ENCODE results near the gene GNG12. TPM values are rescaled to one million over a fixed set of nuclear protein-coding genes. Genes with fewer than 3 reads are reported as not detected.
A peak's percentile ranks its signal among the peaks of the same experiment; 100 is the strongest.

GNG12 gene
- total and polyA plus RNA-seq, 9 of the 15 experiments (the other 6 are each of a cell fraction or from before 2014, with no cell fraction given) = 2.6 to 6.0 (median 4.1) TPM

DNA sequence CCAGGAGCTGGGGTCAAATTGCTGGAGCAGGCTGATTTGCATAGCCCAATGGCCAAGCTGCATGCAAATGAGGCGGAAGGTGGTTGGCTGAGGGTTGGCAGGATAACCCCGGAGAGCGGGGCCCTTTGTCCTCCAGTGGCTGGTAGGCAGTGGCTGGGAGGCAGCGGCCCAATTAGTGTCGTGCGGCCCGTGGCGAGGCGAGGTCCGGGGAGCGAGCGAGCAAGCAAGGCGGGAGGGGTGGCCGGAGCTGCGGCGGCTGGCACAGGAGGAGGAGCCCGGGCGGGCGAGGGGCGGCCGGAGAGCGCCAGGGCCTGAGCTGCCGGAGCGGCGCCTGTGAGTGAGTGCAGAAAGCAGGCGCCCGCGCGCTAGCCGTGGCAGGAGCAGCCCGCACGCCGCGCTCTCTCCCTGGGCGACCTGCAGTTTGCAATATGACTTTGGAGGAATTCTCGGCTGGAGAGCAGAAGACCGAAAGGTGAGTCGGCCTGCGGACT is 148.2 kb downstream of the GNG12 start, which contains the start of gene GADD45A (continued):
- TF ChIP-seq ZNF121 (CRISPR knock-in tag; conservative IDR thresholded peaks at IDR 0.05) = no peak
- TF ChIP-seq NR4A1 (CRISPR knock-in tag; IDR thresholded peaks at IDR 0.05) = no peak
- TF ChIP-seq NR4A1 (tag; IDR thresholded peaks at IDR 0.05) = no peak
- no peak for TF ChIP-seq TGIF2 (CRISPR knock-in tag; IDR thresholded peaks at IDR 0.05)
- TF ChIP-seq ZNF143 (CRISPR knock-in tag; IDR thresholded peaks at IDR 0.05) = no peak
- TF ChIP-seq, protein P1, sequence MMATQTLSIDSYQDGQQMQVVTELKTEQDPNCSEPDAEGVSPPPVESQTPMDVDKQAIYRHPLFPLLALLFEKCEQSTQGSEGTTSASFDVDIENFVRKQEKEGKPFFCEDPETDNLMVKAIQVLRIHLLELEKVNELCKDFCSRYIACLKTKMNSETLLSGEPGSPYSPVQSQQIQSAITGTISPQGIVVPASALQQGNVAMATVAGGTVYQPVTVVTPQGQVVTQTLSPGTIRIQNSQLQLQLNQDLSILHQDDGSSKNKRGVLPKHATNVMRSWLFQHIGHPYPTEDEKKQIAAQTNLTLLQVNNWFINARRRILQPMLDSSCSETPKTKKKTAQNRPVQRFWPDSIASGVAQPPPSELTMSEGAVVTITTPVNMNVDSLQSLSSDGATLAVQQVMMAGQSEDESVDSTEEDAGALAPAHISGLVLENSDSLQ (IDR thresholded peaks at IDR 0.05) = no peak
- 0 out of 2 replicates have a peak, but pooled peaks have one; percentile 52 for TF ChIP-seq NR2C2 (CRISPR knock-in tag; IDR thresholded peaks at IDR 0.05)
- peak; percentile 66 for TF ChIP-seq NR2C2 (tag; IDR thresholded peaks at IDR 0.05)
- TF ChIP-seq GATAD2B (IDR thresholded peaks at IDR 0.05; ENCODE audit: borderline replicate concordance) = peak; percentile 13; the same call in 1 of the 2 replicates
- no peak for TF ChIP-seq NR2F6 (CRISPR knock-in tag; IDR thresholded peaks at IDR 0.05)
- no peak for TF ChIP-seq NCOA6 (IDR thresholded peaks at IDR 0.05)
- 0 out of 2 replicates have a peak, but pooled peaks have one; percentile 70 for TF ChIP-seq ZBTB17 (CRISPR knock-in tag; IDR thresholded peaks at IDR 0.05)
- TF ChIP-seq USF1 (CRISPR knock-in tag; IDR thresholded peaks at IDR 0.05) = no peak; the same call in 1 of the 2 replicates
- no peak for TF ChIP-seq ZBTB34 (CRISPR knock-in tag; IDR thresholded peaks at IDR 0.05)
- TF ChIP-seq, protein P2, sequence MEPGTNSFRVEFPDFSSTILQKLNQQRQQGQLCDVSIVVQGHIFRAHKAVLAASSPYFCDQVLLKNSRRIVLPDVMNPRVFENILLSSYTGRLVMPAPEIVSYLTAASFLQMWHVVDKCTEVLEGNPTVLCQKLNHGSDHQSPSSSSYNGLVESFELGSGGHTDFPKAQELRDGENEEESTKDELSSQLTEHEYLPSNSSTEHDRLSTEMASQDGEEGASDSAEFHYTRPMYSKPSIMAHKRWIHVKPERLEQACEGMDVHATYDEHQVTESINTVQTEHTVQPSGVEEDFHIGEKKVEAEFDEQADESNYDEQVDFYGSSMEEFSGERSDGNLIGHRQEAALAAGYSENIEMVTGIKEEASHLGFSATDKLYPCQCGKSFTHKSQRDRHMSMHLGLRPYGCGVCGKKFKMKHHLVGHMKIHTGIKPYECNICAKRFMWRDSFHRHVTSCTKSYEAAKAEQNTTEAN (CRISPR knock-in tag; IDR thresholded peaks at IDR 0.05) = no peak
- peak; percentile 62 for TF ChIP-seq CREM (IDR thresholded peaks at IDR 0.05; ENCODE audit: low read depth)
- no peak for TF ChIP-seq PTRF (tag; IDR thresholded peaks at IDR 0.05)
- no peak; the same call in 1 of the 2 replicates for TF ChIP-seq LCOR (CRISPR knock-in tag; IDR thresholded peaks at IDR 0.05)

Data from K562 (cell line).